ENCODE measurements around the gene GTF3C2. TPM values are rescaled to one million over a fixed set of nuclear protein-coding genes. Genes with fewer than 3 reads are reported as not detected.

Gene GTF3C2
- total RNA-seq, 1 donor from 2014 or later: 61.3 TPM

DNA sequence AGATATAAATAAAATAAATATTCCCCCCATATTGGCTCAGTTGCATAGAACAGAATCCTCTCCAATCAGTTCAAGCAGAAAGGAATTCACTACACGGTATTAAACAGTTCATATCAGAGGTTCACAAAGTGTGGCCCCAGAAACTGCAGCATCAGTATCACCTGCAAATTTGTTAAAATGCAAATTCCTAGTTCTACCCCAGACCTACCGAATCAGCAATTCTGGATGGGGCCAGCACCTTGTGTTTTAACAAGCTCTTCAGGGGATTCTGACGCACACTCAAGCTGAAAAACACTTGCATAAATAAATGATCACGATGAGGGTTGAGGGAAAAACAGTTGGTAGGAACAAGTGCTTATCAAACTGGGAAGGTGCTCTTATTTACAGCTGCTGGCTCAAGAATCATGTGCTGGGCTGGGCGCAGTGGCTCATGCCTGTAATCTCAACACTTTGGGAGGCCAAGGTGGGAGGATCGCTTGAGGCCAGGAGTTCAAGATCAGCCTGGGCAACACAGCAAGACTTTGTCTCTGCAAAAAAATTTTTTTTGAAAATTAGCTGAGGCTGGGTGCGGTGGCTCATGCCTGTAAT lies 6.4 kb downstream of the GTF3C2 start:
- Mint-ChIP-seq H3K27me3 (ENCODE audit: low read depth, unreplicated experiment) (no peaks in the 10 kb centered on the region), H3K4me3 (ENCODE audit: unreplicated experiment) (no peak overlapping the region), H3K9me3 (ENCODE audit: unreplicated experiment) (no peaks in the 10 kb centered on the region), H3K4me1 (ENCODE audit: low read depth, unreplicated experiment) (peaks cover 16% of the 10 kb centered on the region), H3K27ac (ENCODE audit: unreplicated experiment) (no peak overlapping the region), H3K36me3 (ENCODE audit: low read depth, unreplicated experiment) (no peaks in the 10 kb centered on the region)
- Histone ChIP-seq H3K4me3 (ENCODE audit: insufficient read depth, low read depth, low read length) (no peak overlapping the region), H3K9ac (ENCODE audit: low read length) (no peak overlapping the region), H2AFZ (ENCODE audit: low read depth, low read length) (no peak overlapping the region), H4K20me1 (ENCODE audit: insufficient read depth, low read length) (peaks cover 42% of the 10 kb centered on the region), H3K36me3 (ENCODE audit: insufficient read depth, low read length) (no peaks in the 10 kb centered on the region), H3K27ac (ENCODE audit: low read depth, low read length) (no peak overlapping the region), H3K9me3 (ENCODE audit: insufficient read depth, low read depth, low read length) (no peaks in the 10 kb centered on the region), H3K27me3 (ENCODE audit: insufficient read depth, low read length) (no peaks in the 10 kb centered on the region), H3K79me2 (ENCODE audit: insufficient read depth, low read length) (peaks cover 94% of the 10 kb centered on the region), H3K4me1 (ENCODE audit: insufficient read depth, low read length) (no peaks in the 10 kb centered on the region), H3K4me2 (ENCODE audit: low read length) (no peak overlapping the region)
- no peak for DNase-seq (ENCODE audit: low read depth)
- TF ChIP-seq EZH2 (IDR thresholded peaks at IDR 0.05; ENCODE audit: insufficient read depth, low read length): no peak
- TF ChIP-seq CTCF (IDR thresholded peaks at IDR 0.05; ENCODE audit: insufficient read depth, low read depth, low read length): no peak
- no peak for FAIRE-seq

GRCh38 chr2:27347641-27348040 lies 8.9 kb downstream of the GTF3C2 start:
- no peak for DNase-seq (ENCODE audit: low read depth)
- Histone ChIP-seq H3K4me3 (ENCODE audit: insufficient read depth, low read depth, low read length) (no peak overlapping the region), H3K79me2 (ENCODE audit: insufficient read depth, low read length) (peaks cover 91% of the 10 kb centered on the region)

More at GRCh38 chr2:27347641-27348040, 8.9 kb downstream of the GTF3C2 start:
- Histone ChIP-seq H3K9ac (ENCODE audit: low read length) (no peak overlapping the region), H3K4me1 (ENCODE audit: insufficient read depth, low read length) (no peaks in the 10 kb centered on the region), H3K27ac (ENCODE audit: low read depth, low read length) (no peak overlapping the region), H3K9me3 (ENCODE audit: insufficient read depth, low read depth, low read length) (no peaks in the 10 kb centered on the region), H3K36me3 (ENCODE audit: insufficient read depth, low read length) (no peaks in the 10 kb centered on the region), H3K4me2 (ENCODE audit: low read length) (no peak overlapping the region), H4K20me1 (ENCODE audit: insufficient read depth, low read length) (peaks cover 55% of the 10 kb centered on the region), H2AFZ (ENCODE audit: low read depth, low read length) (no peak overlapping the region), H3K27me3 (ENCODE audit: insufficient read depth, low read length) (no peaks in the 10 kb centered on the region)
- H3K36me3 Mint-ChIP-seq (ENCODE audit: low read depth, unreplicated experiment): no peaks in the 10 kb centered on the region
- peaks cover 2% of the 10 kb centered on the region for H3K4me1 Mint-ChIP-seq (ENCODE audit: low read depth, unreplicated experiment)
- no peak overlapping the region for H3K27ac Mint-ChIP-seq (ENCODE audit: unreplicated experiment)
- H3K4me3 Mint-ChIP-seq (ENCODE audit: unreplicated experiment): no peak overlapping the region
- no peaks in the 10 kb centered on the region for H3K9me3 Mint-ChIP-seq (ENCODE audit: unreplicated experiment)
- H3K27me3 Mint-ChIP-seq (ENCODE audit: low read depth, unreplicated experiment): no peaks in the 10 kb centered on the region
- no peak for TF ChIP-seq EZH2 (IDR thresholded peaks at IDR 0.05; ENCODE audit: insufficient read depth, low read length)
- no peak for TF ChIP-seq CTCF (IDR thresholded peaks at IDR 0.05; ENCODE audit: insufficient read depth, low read depth, low read length)
- no peak for FAIRE-seq
